Measurements from ENCODE around the gene TMEM42. TPM values are rescaled to one million over a fixed set of nuclear protein-coding genes. Genes with fewer than 3 reads are reported as not detected.

Gene TMEM42
- total RNA-seq, 1 experiment from 2014 or later, result 12.3 TPM

DNA sequence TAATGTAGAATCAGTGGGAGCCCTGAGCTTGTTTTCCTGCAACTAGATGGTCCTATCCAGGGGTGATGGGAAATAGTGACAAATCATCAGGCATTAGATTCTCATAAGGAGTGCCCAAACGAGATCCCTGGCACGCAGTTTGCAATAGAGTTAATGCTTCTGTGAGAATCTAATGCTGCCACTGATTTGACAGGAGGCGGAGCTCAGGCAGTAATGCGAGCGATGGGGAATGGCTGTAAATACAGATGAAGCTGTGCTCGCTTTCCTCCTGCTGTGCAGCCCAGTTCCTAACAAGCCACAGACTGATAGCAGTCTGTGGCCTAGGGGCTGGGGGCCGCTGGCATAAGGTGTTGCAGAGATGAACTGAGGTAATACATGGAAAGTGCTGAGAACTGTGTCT, 28.3 kb upstream of the TMEM42 start:
- intact Hi-C loops (cut with micrococcal nuclease; ENCODE audit: unreplicated experiment), result loop anchor here (10.0 kb wide), 1 partner anchor 81 kb away; no protein-coding TSS in a partner anchor
- no TSS peak for BruUV-seq (replicated peaks)
- CTCF ChIA-PET, result no interaction called here
- H3K36me3 Mint-ChIP-seq (ENCODE audit: insufficient read depth, unreplicated experiment), result peaks cover 19% of the 10 kb centered on the region
- TF ChIP-seq, protein P1, sequence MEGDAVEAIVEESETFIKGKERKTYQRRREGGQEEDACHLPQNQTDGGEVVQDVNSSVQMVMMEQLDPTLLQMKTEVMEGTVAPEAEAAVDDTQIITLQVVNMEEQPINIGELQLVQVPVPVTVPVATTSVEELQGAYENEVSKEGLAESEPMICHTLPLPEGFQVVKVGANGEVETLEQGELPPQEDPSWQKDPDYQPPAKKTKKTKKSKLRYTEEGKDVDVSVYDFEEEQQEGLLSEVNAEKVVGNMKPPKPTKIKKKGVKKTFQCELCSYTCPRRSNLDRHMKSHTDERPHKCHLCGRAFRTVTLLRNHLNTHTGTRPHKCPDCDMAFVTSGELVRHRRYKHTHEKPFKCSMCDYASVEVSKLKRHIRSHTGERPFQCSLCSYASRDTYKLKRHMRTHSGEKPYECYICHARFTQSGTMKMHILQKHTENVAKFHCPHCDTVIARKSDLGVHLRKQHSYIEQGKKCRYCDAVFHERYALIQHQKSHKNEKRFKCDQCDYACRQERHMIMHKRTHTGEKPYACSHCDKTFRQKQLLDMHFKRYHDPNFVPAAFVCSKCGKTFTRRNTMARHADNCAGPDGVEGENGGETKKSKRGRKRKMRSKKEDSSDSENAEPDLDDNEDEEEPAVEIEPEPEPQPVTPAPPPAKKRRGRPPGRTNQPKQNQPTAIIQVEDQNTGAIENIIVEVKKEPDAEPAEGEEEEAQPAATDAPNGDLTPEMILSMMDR (IDR thresholded peaks at IDR 0.05; ENCODE audit: unreplicated experiment), result no peak
- H3K27me3 Mint-ChIP-seq (ENCODE audit: unreplicated experiment), result no peaks in the 10 kb centered on the region
- H3K4me1 Mint-ChIP-seq (ENCODE audit: low read depth, unreplicated experiment), result no peaks in the 10 kb centered on the region
- peaks cover 5% of the 10 kb centered on the region for H3K9me3 Mint-ChIP-seq (ENCODE audit: low read depth, unreplicated experiment)
- H3K27ac Mint-ChIP-seq (ENCODE audit: unreplicated experiment), result no peak overlapping the region
- DNase-seq, result no peak
- no peak overlapping the region for H3K4me3 Mint-ChIP-seq (ENCODE audit: low read depth, unreplicated experiment)

DNA sequence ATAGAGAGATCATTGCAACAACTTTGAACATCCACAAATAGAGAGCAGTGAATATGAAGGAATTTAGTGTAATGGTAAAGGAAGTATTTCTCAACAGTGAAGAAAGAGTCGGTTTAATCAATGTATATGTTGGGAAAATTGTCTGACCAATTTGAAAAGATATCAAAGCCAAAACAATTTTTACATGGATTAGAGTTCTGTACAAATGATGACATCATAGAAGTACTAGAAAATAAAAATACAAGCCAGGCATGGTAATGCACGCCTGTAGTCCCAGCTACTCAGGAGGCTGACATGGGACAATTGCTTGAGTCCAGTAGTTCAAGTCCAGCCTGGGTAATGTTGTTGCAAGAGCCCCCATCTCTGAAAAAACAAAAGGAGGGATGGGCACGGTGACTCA, 26.0 kb upstream of the TMEM42 start:
- CTCF ChIA-PET, result no interaction called here
- no peaks in the 10 kb centered on the region for H3K4me1 Mint-ChIP-seq (ENCODE audit: low read depth, unreplicated experiment)
- DNase-seq, result no peak
- H3K36me3 Mint-ChIP-seq (ENCODE audit: insufficient read depth, unreplicated experiment), result peaks cover 13% of the 10 kb centered on the region
- TF ChIP-seq, protein P1 (IDR thresholded peaks at IDR 0.05; ENCODE audit: unreplicated experiment), result no peak
- H3K4me3 Mint-ChIP-seq (ENCODE audit: low read depth, unreplicated experiment), result no peak overlapping the region
- BruUV-seq (replicated peaks), result no TSS peak
- H3K27ac Mint-ChIP-seq (ENCODE audit: unreplicated experiment), result no peak overlapping the region
- peaks cover 5% of the 10 kb centered on the region for H3K9me3 Mint-ChIP-seq (ENCODE audit: low read depth, unreplicated experiment)
- intact Hi-C loops (cut with micrococcal nuclease; ENCODE audit: unreplicated experiment), result loop anchor here (10.0 kb wide), 1 partner anchor 79 kb away; no protein-coding TSS in a partner anchor
- no peaks in the 10 kb centered on the region for H3K27me3 Mint-ChIP-seq (ENCODE audit: unreplicated experiment)

DNA sequence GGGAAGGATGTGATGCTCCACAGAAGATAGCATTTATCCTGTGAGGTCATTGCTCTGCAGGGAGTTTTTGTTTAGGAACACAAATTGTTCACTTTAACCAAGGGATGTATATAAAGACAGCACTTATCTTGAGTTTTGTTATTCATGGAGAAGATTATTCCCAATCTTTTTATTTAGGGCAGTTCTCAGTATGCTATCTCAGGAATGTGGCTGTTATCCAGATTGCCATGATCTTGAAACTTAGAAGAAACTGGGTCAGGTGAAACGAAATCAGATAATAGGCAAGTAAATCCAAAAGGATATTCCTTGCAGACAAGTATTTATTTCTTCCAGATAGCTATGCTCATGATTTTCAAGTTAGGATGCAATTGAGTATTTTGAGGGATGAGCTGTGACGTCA, 19.3 kb upstream of the TMEM42 start:
- Mint-ChIP-seq H3K27ac (ENCODE audit: unreplicated experiment) (no peak overlapping the region), H3K4me3 (ENCODE audit: low read depth, unreplicated experiment) (no peak overlapping the region), H3K27me3 (ENCODE audit: unreplicated experiment) (no peaks in the 10 kb centered on the region), H3K4me1 (ENCODE audit: low read depth, unreplicated experiment) (no peaks in the 10 kb centered on the region), H3K9me3 (ENCODE audit: low read depth, unreplicated experiment) (no peaks in the 10 kb centered on the region), H3K36me3 (ENCODE audit: insufficient read depth, unreplicated experiment) (peaks cover 19% of the 10 kb centered on the region)
- CTCF ChIA-PET, result no interaction called here
- TF ChIP-seq, protein P1 (IDR thresholded peaks at IDR 0.05; ENCODE audit: unreplicated experiment), result no peak
- BruUV-seq (replicated peaks), result no TSS peak
- no peak for DNase-seq
- intact Hi-C loops (cut with micrococcal nuclease; ENCODE audit: unreplicated experiment), result no loop called here

DNA sequence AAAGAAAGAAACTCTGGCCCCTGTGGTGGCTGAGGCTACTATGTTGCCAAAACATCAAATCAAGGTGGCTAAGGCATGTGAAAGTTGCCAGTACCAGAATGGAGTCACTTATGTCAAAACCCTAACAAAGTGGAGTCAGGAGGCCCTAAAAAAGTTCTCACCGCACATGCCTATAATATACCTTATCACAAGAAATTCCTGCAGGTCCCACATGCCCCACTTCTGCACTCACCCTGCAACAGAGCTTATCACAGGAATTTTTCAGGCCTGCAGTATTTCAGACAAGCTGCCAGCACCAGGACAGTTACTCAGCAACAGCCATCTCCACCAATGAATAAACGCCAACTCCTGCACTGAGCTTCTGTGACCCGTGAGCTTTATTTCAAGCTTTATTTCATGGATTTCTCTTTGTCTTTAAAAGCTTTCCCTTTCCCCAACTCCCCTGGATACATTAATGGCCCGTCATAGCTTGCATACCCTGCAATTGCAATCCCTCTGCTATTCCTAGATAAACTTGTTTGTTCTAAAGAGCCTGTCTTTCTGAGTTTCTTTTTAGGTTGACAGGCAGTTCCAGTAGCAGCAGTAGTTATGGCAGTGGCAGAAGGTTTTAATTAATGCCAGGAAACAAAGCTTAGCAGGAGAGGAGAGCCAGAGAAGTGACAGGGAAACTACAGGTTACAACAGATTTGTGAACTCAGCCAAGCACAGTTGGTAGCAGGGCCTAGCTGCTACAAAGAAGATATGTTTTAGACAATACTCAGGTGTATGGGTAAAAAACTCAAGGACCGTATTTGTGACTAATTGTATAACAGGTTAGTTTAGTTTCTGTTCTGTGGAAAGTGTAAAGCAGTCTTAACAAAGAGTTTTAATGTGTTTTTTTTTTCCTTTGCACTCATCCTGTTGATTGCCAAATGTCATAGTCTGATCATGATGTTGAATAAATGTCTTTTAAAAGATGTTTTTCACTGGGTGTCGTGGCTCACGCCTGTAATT, 15.9 kb upstream of the TMEM42 start:
- intact Hi-C loops (cut with micrococcal nuclease; ENCODE audit: unreplicated experiment), result no loop called here
- peaks cover 13% of the 10 kb centered on the region for H3K36me3 Mint-ChIP-seq (ENCODE audit: insufficient read depth, unreplicated experiment)
- CTCF ChIA-PET, result no interaction called here
- H3K4me3 Mint-ChIP-seq (ENCODE audit: low read depth, unreplicated experiment), result no peak overlapping the region
- no TSS peak for BruUV-seq (replicated peaks)
- TF ChIP-seq, protein P1 (IDR thresholded peaks at IDR 0.05; ENCODE audit: unreplicated experiment), result no peak
- no peaks in the 10 kb centered on the region for H3K9me3 Mint-ChIP-seq (ENCODE audit: low read depth, unreplicated experiment)
- DNase-seq, result no peak
- H3K27me3 Mint-ChIP-seq (ENCODE audit: unreplicated experiment), result no peaks in the 10 kb centered on the region
- H3K27ac Mint-ChIP-seq (ENCODE audit: unreplicated experiment), result no peak overlapping the region
- no peaks in the 10 kb centered on the region for H3K4me1 Mint-ChIP-seq (ENCODE audit: low read depth, unreplicated experiment)
